Keratinocyte (primary cell): ENCODE results near the gene COL6A5. TPM values are rescaled to one million over a fixed set of nuclear protein-coding genes. Genes with fewer than 3 reads are reported as not detected.

Experiments
- DNase-seq: peaks from one replicate; pipeline ENCODE4 v3.0.0-alpha.2; 2011; ENCODE audit warnings: low read depth, missing footprints, low spot score
- FAIRE-seq: peaks from 2 replicates; lab custom pipeline; 2011; peaks lifted over from hg19 to GRCh38; lab: Jason Lieb, UNC
- H2AFZ ChIP-seq: 2 replicates; pipeline ENCODE4 v1.6.0; 2012; ENCODE audit warnings: low read length, control low read depth, inconsistent platforms; ENCODE audit not compliant: control insufficient read depth
- H3K27ac ChIP-seq: 2 replicates; pipeline ENCODE4 v1.5.1; 2011; ENCODE audit warnings: low read length; ENCODE audit not compliant: control insufficient read depth, insufficient read depth
- H3K27me3 ChIP-seq: 3 replicates; pipeline ENCODE4 v1.6.0; 2011; ENCODE audit warnings: low read length; ENCODE audit not compliant: control insufficient read depth, insufficient read depth; ENCODE audit errors: extremely low read depth
- H3K36me3 ChIP-seq, 2 experiments: 2 replicates in 1 of 2; 3 replicates in 1 of 2; pipeline ENCODE4 v1.5.1; 2011; ENCODE audit warnings: low read length in 2 of 2, mild to moderate bottlenecking in 1 of 2; ENCODE audit not compliant: control insufficient read depth in 2 of 2, insufficient read depth in 2 of 2; ENCODE audit errors: extremely low read depth in 1 of 2
- H3K4me1 ChIP-seq: 3 replicates; pipeline ENCODE4 v1.5.1; 2011; ENCODE audit warnings: low read length; ENCODE audit not compliant: control insufficient read depth, insufficient read depth; ENCODE audit errors: extremely low read depth
- H3K4me2 ChIP-seq: 3 replicates; pipeline ENCODE4 v1.6.0; 2011; ENCODE audit warnings: low read depth, low read length; ENCODE audit not compliant: control insufficient read depth, insufficient read depth; ENCODE audit errors: extremely low read depth
- H3K4me3 ChIP-seq, 3 experiments: fragments of 200-600 bp in 1 of 3; sonication (generic) in 1 of 3; 2 replicates in 2 of 3; 3 replicates in 1 of 3; pipeline ENCODE4 v1.5.1; 2011 to 2016; ENCODE audit warnings: low read length in 3 of 3, mild to moderate bottlenecking in 3 of 3, control low read depth in 2 of 3, inconsistent platforms in 1 of 3, low read depth in 1 of 3, mixed read lengths in 1 of 3, mixed run types in 1 of 3, moderate library complexity in 1 of 3; ENCODE audit not compliant: control insufficient read depth in 2 of 3, insufficient read depth in 2 of 3; ENCODE audit errors: extremely low read depth in 1 of 3
- H3K79me2 ChIP-seq: 2 replicates; pipeline ENCODE4 v1.6.0; 2012; ENCODE audit warnings: low read length; ENCODE audit not compliant: control insufficient read depth, insufficient read depth
- H3K9ac ChIP-seq: 3 replicates; pipeline ENCODE4 v1.6.0; 2011; ENCODE audit warnings: low read length; ENCODE audit not compliant: control insufficient read depth, insufficient read depth; ENCODE audit errors: extremely low read depth
- H3K9me1 ChIP-seq: 3 replicates; pipeline ENCODE4 v1.6.0; 2011; ENCODE audit warnings: low read length; ENCODE audit not compliant: control insufficient read depth, insufficient read depth; ENCODE audit errors: extremely low read depth
- H3K9me3 ChIP-seq: 2 replicates; pipeline ENCODE4 v1.5.1; 2012; ENCODE audit warnings: low read depth, low read length; ENCODE audit not compliant: control insufficient read depth
- H4K20me1 ChIP-seq: 3 replicates; pipeline ENCODE4 v1.6.0; 2011; ENCODE audit warnings: low read length; ENCODE audit not compliant: control insufficient read depth, insufficient read depth; ENCODE audit errors: extremely low read depth
- CTCF ChIP-seq, 3 experiments: IDR thresholded peaks in 1 of 3; conservative IDR thresholded peaks in 1 of 3; optimal IDR thresholded peaks in 1 of 3; 2 replicates in 2 of 3; 3 replicates in 1 of 3; pipeline versions ENCODE3 to v1.5.1; 2011; ENCODE audit warnings: low read length in 3 of 3, mild to moderate bottlenecking in 3 of 3, moderate library complexity in 2 of 3, control low read depth in 1 of 3, inconsistent platforms in 1 of 3; ENCODE audit not compliant: insufficient read depth in 2 of 3; ENCODE audit errors: extremely low read depth in 1 of 3
- EZH2 ChIP-seq: IDR thresholded peaks from one replicate; pipeline ENCODE4 v1.6.1; 2012; ENCODE audit warnings: inconsistent platforms, mild to moderate bottlenecking, low read length, moderate library complexity
- dilution Hi-C: fragments of 300-500 bp; cut with MboI; formaldehyde crosslinking; loops from one replicate; pipeline ENCODE4 v1.7.0; 2020; ENCODE audit warnings: low sequenced_read_pairs; ENCODE audit not compliant: extremely low pct_ligation_motif_present
- polyA plus RNA-seq, 5 experiments: library from polyadenylated mRNA; depleted of rRNA in 3 of 5; stranded (reverse) in 3 of 5; stranded (forward) in 1 of 5; unstranded in 1 of 5; fragments of >200 nt; gene quantifications; 1 replicate in 1 of 5; 2 replicates in 3 of 5; 3 replicates in 1 of 5; pipeline versions ENCODE4 v1.2.1 to v1.2.3, GENCODE V29; 2011 to 2012; ENCODE audit warnings: missing spikeins in 2 of 5, low read depth in 1 of 5, low replicate concordance in 1 of 5

Gene COL6A5
- polyA plus RNA-seq, 1 donor (not counting 4 experiments of a cell fraction or from before 2014, with no cell fraction given), result not detected

- no peak overlapping the region for H3K4me3 ChIP-seq
- no peaks in the 10 kb centered on the region for H3K79me2 ChIP-seq
- H3K27ac ChIP-seq, result no peak overlapping the region
- no peaks in the 10 kb centered on the region for H3K36me3 ChIP-seq
- peaks cover 29% of the 10 kb centered on the region for H3K27me3 ChIP-seq
- no peak overlapping the region for H3K4me2 ChIP-seq
- H2AFZ ChIP-seq, result no peak overlapping the region
- DNase-seq (no peak), FAIRE-seq (no peak)
- H4K20me1 ChIP-seq, result no peaks in the 10 kb centered on the region
- no peak overlapping the region for H3K9ac ChIP-seq
- dilution Hi-C loops, result no loop called here
- TF ChIP-seq CTCF (optimal IDR thresholded peaks at IDR 0.05 in 1 of 3, IDR thresholded peaks at IDR 0.05 in 1 of 3, conservative IDR thresholded peaks at IDR 0.05 in 1 of 3; ENCODE audit: extremely low read depth in 1 of 3, insufficient read depth in 2 of 3, low read length in 3 of 3), result no peak
- TF ChIP-seq EZH2, result no peak
- no peaks in the 10 kb centered on the region for H3K4me1 ChIP-seq
- H3K9me1 ChIP-seq, result no peaks in the 10 kb centered on the region
- H3K9me3 ChIP-seq, result no peaks in the 10 kb centered on the region
Observed at GRCh38 chr3:130519754-130520153, 174.3 kb downstream of the COL6A5 start.

- H2AFZ ChIP-seq, result no peak overlapping the region
- no peaks in the 10 kb centered on the region for H3K79me2 ChIP-seq
- TF ChIP-seq CTCF (optimal IDR thresholded peaks at IDR 0.05 in 1 of 3, IDR thresholded peaks at IDR 0.05 in 1 of 3, conservative IDR thresholded peaks at IDR 0.05 in 1 of 3; ENCODE audit: extremely low read depth in 1 of 3, insufficient read depth in 2 of 3, low read length in 3 of 3), result no peak
- no peak for TF ChIP-seq EZH2
- no peak overlapping the region for H3K9ac ChIP-seq
- DNase-seq (no peak), FAIRE-seq (no peak)
- no peaks in the 10 kb centered on the region for H3K36me3 ChIP-seq
- no peaks in the 10 kb centered on the region for H3K9me1 ChIP-seq
- H3K9me3 ChIP-seq, result no peaks in the 10 kb centered on the region
- peaks cover 9% of the 10 kb centered on the region for H3K27me3 ChIP-seq
- dilution Hi-C loops, result no loop called here
- H3K4me2 ChIP-seq, result no peak overlapping the region
- H3K4me1 ChIP-seq, result no peaks in the 10 kb centered on the region
- H3K4me3 ChIP-seq, result no peak overlapping the region
- H4K20me1 ChIP-seq, result no peaks in the 10 kb centered on the region
- no peak overlapping the region for H3K27ac ChIP-seq
Observed at GRCh38 chr3:130522399-130522798, 176.9 kb downstream of the COL6A5 start.
